GM12878 (cell line): ENCODE results near the gene ZNF568. TPM values are rescaled to one million over a fixed set of nuclear protein-coding genes. Genes with fewer than 3 reads are reported as not detected.

ENCODE experiments used
- ATAC-seq: fragments of 200-7000 bp; cut with Tn5 transposase; 3 replicates; pipeline ENCODE4 v1.9.1; 2020; ENCODE audit warnings: mild to moderate bottlenecking, moderate library complexity
- BruUV-seq: library from RNA; stranded (reverse); fragments of 400-500 nt; replicated peaks from 2 replicates; lab custom pipeline; 2021; lab: Mats Ljungman, UMichigan
- CTCF ChIA-PET: fragments of 300-600 bp; sonication (Branson Sonifier 250); formaldehyde crosslinking; extraction: SDS; loops from one replicate; lab custom pipeline; 2021; ENCODE audit warnings: inconsistent platforms; lab: Yijun Ruan, JAX
- POLR2A ChIA-PET: fragments of 350-600 bp; formaldehyde crosslinking; extraction: SDS; loops from one replicate; lab custom pipeline; 2021; ENCODE audit warnings: inconsistent platforms; lab: Charles Lee
- RAD21 ChIA-PET: fragments of 300-600 bp; sonication (Branson Sonifier 250); formaldehyde crosslinking; loops from one replicate; lab custom pipeline; 2023; ENCODE audit warnings: antibody characterized with exemption; ENCODE audit not compliant: unreplicated experiment; lab: Charles Lee
- SMC1A ChIA-PET: fragments of 300-600 bp; sonication (Branson Sonifier 250); formaldehyde crosslinking; loops from one replicate; lab custom pipeline; 2023; ENCODE audit not compliant: unreplicated experiment, uncharacterized antibody; lab: Charles Lee
- DNase-seq: peaks from one replicate; pipeline ENCODE4 v3.0.0-alpha.2; 2011; ENCODE audit warnings: low read depth, low spot score
- FAIRE-seq: peaks from 3 replicates; lab custom pipeline; 2011; peaks lifted over from hg19 to GRCh38; lab: Jason Lieb, UNC
- H2AFZ ChIP-seq: 2 replicates; pipeline ENCODE4 v1.6.0; 2011; ENCODE audit warnings: low read depth, low read length, control low read depth; ENCODE audit not compliant: control insufficient read depth
- H3K27ac ChIP-seq: 2 replicates; pipeline ENCODE4 v1.5.1; 2011; ENCODE audit warnings: control low read depth; ENCODE audit not compliant: control insufficient read depth, insufficient read depth
- H3K27me3 ChIP-seq, 2 experiments: replicated peaks in 1 of 2; 2 replicates each; pipeline versions ENCODE4 v1.6.0 to v1.6.1; 2011; ENCODE audit warnings: low read length in 1 of 2; ENCODE audit not compliant: control insufficient read depth in 2 of 2, insufficient read depth in 2 of 2
- H3K36me3 ChIP-seq, 2 experiments: 2 replicates each; pipeline ENCODE4 v1.5.1; 2011; ENCODE audit warnings: low read length in 1 of 2; ENCODE audit not compliant: control insufficient read depth in 2 of 2, insufficient read depth in 2 of 2
- H3K4me1 ChIP-seq: 2 replicates; pipeline ENCODE4 v1.6.1; 2011; ENCODE audit warnings: mild to moderate bottlenecking, low read length, moderate library complexity, mixed read lengths; ENCODE audit not compliant: control insufficient read depth, insufficient read depth
- H3K4me2 ChIP-seq: 2 replicates; pipeline ENCODE4 v1.6.0; 2011; ENCODE audit warnings: control low read depth; ENCODE audit not compliant: control insufficient read depth, insufficient read depth
- H3K4me3 ChIP-seq: fragments of 200-600 bp; sonication (generic); 2 replicates; pipeline ENCODE4 v1.5.1; 2016
- H3K79me2 ChIP-seq: 2 replicates; pipeline ENCODE4 v1.6.0; 2011; ENCODE audit warnings: low read length; ENCODE audit not compliant: control insufficient read depth, insufficient read depth
- H3K9ac ChIP-seq: 2 replicates; pipeline ENCODE4 v1.8.0; 2011; ENCODE audit warnings: low read length, control low read depth, mixed read lengths; ENCODE audit not compliant: control insufficient read depth, insufficient read depth
- H3K9me3 ChIP-seq: replicated peaks from 3 replicates; pipeline ENCODE4 v1.5.1; 2011; ENCODE audit warnings: mild to moderate bottlenecking, low read length; ENCODE audit not compliant: control insufficient read depth, insufficient read depth
- H4K20me1 ChIP-seq: 2 replicates; pipeline ENCODE4 v1.6.0; 2011; ENCODE audit not compliant: control insufficient read depth, insufficient read depth
- EZH2 ChIP-seq: IDR thresholded peaks from 2 replicates; pipeline ENCODE4 v1.6.1; 2012; ENCODE audit warnings: low read depth, mild to moderate bottlenecking, control low read depth, inconsistent platforms, low read length, borderline replicate concordance; ENCODE audit not compliant: control insufficient read depth
- FOS ChIP-seq: IDR thresholded peaks from 3 replicates; pipeline ENCODE4 v1.6.1; 2011; ENCODE audit warnings: borderline replicate concordance; ENCODE audit not compliant: insufficient read length; ENCODE audit errors: extremely low read depth
- IRF4 ChIP-seq: IDR thresholded peaks from 2 replicates; pipeline ENCODE4 v1.6.1; 2011; ENCODE audit warnings: low read depth, low read length
- NR2F1 ChIP-seq: fragments of 450-650 bp; conservative IDR thresholded peaks from 2 replicates; pipeline ENCODE4 v1.6.1; 2017; ENCODE audit warnings: mild to moderate bottlenecking
- SKIL ChIP-seq: fragments of 450-650 bp; IDR thresholded peaks from 2 replicates; pipeline ENCODE4 v1.6.1; 2017; ENCODE audit warnings: mild to moderate bottlenecking, low read depth, inconsistent platforms; ENCODE audit not compliant: poor library complexity, severe bottlenecking
- SP1 ChIP-seq: IDR thresholded peaks from one replicate; pipeline ENCODE4 v1.6.1; 2011; ENCODE audit warnings: low read depth, low read length
- SRF ChIP-seq, 2 experiments: IDR thresholded peaks; 2 replicates each; pipeline ENCODE4 v1.6.1; 2011; ENCODE audit warnings: low read depth in 2 of 2, low read length in 2 of 2, mild to moderate bottlenecking in 1 of 2, moderate library complexity in 1 of 2
- TCF7 ChIP-seq: IDR thresholded peaks from 2 replicates; pipeline ENCODE4 v1.6.1; 2014; ENCODE audit warnings: antibody characterized with exemption, borderline replicate concordance
- WGBS: methylation state at CpG from one replicate; pipeline ENCODE4 v1.1.6; 2016; ENCODE audit warnings: low lambda C conversion rate; ENCODE audit not compliant: insufficient replicate concordance, insufficient coverage; ENCODE audit errors: missing lambda C conversion rate; 5-methylcytosine and 5-hydroxymethylcytosine counted together
- in situ Hi-C: fragments of 300-500 bp; cut with MboI; formaldehyde crosslinking; loops from 9 replicates; pipeline ENCODE4 v1.14.3; 2018; ENCODE audit warnings: mixed read lengths
- intact Hi-C: fragments of 100-400 bp; cut with micrococcal nuclease; formaldehyde crosslinking; loops from one replicate; pipeline ENCODE4 v1.14.2; 2022; ENCODE audit not compliant: unreplicated experiment
- polyA plus RNA-seq, 11 experiments: library from polyadenylated mRNA; depleted of rRNA in 4 of 11; unstranded in 6 of 11; stranded (reverse) in 5 of 11; fragments of >200 nt; fragmentation: Nextera tagmentation in 4 of 11; fragmentation: Illumina TruSeq in 1 of 11; extraction: Ambion mirVana in 4 of 11; extraction: Trizol in 1 of 11; gene quantifications; 1 replicate in 1 of 11; 2 replicates in 10 of 11; pipeline versions ENCODE4 v1.2.1 to v1.2.3, GENCODE V29; 2011 to 2016; ENCODE audit warnings: inconsistent platforms in 2 of 11, missing spikeins in 2 of 11, low read depth in 1 of 11
- total RNA-seq, 4 experiments: library from RNA; depleted of rRNA in 3 of 4; stranded (reverse); fragments of >200 nt in 3 of 4; fragmentation: Illumina TruSeq in 1 of 4; extraction: Trizol in 1 of 4; gene quantifications; 2 replicates each; pipeline versions ENCODE4 v1.2.1 to v1.2.3, GENCODE V29; 2013 to 2021
- TF ChIP-seq, protein P1 (sequence below): IDR thresholded peaks from 2 replicates; pipeline ENCODE4 v1.6.1; 2011; ENCODE audit warnings: mild to moderate bottlenecking, low read depth, low read length, moderate library complexity; ENCODE audit not compliant: insufficient replicate concordance
- TF ChIP-seq, protein P2 (sequence below): IDR thresholded peaks from 2 replicates; pipeline ENCODE4 v1.6.1; 2011; ENCODE audit warnings: low read depth, mild to moderate bottlenecking, low read length, moderate library complexity, borderline replicate concordance; ENCODE audit errors: extremely low read depth

The ZNF568 gene
- total and polyA plus RNA-seq, 10 of the 15 experiments (the other 5 are each of a cell fraction or from before 2014, with no cell fraction given) = 0.16 to 0.77 (median 0.27) TPM

DNA sequence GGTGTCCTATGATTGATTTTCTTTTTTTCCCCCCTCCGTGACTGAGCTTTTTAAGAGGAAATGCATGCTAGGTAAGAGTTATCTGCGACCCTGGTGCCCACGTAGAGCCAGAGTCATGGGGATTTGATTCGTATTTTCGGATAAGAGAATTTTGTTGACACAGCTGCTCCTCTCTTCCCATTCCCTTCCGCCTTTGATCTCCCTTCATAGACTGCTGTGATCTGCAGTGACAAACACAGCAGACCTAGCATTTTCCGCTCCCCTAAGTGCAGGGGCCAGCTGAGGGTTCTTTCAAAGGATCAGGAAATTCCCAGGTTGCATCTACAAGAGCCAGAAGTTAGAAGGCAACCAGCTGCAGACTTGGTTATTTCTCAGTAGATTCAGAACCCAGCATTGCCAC is 70.5 kb downstream of the ZNF568 start:
- ATAC-seq = no peak
- RAD21 ChIA-PET = interaction anchor here (0.6 kb wide), 1 partner anchor 230 kb away, joined by 3 read pairs; no protein-coding TSS in a partner anchor
- Histone ChIP-seq H3K9me3 (no peaks in the 10 kb centered on the region; the same call in 1 of the 3 replicates), H2AFZ (no peak overlapping the region), H3K36me3 (no peaks in the 10 kb centered on the region), H3K27me3 (no peaks in the 10 kb centered on the region), H3K4me1 (no peaks in the 10 kb centered on the region), H3K4me2 (no peak overlapping the region), H3K9ac (no peak overlapping the region), H4K20me1 (no peaks in the 10 kb centered on the region), H3K27ac (no peak overlapping the region), H3K79me2 (no peaks in the 10 kb centered on the region), H3K4me3 (no peak overlapping the region)
- in situ Hi-C loops = no loop called here
- POLR2A ChIA-PET = no interaction called here
- no peak for DNase-seq
- no TSS peak for BruUV-seq
- CTCF ChIA-PET = no interaction called here
- TF ChIP-seq NR2F1 (no peak), IRF4 (no peak), FOS (no peak), SP1 (no peak), SRF (IDR thresholded peaks at IDR 0.05; ENCODE audit: low read depth in 2 of 2, low read length in 2 of 2) (no peak), TCF7 (no peak), EZH2 (no peak), SKIL (no peak)
- TF ChIP-seq, protein P1, sequence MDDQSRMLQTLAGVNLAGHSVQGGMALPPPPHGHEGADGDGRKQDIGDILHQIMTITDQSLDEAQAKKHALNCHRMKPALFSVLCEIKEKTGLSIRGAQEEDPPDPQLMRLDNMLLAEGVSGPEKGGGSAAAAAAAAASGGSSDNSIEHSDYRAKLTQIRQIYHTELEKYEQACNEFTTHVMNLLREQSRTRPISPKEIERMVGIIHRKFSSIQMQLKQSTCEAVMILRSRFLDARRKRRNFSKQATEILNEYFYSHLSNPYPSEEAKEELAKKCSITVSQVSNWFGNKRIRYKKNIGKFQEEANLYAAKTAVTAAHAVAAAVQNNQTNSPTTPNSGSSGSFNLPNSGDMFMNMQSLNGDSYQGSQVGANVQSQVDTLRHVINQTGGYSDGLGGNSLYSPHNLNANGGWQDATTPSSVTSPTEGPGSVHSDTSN = no peak
- TF ChIP-seq, protein P2, sequence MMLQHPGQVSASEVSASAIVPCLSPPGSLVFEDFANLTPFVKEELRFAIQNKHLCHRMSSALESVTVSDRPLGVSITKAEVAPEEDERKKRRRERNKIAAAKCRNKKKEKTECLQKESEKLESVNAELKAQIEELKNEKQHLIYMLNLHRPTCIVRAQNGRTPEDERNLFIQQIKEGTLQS = no peak
- no peak for FAIRE-seq
- 61% methylated on average over 7 of the region's 7 CpGs for WGBS
- intact Hi-C loops = no loop called here
- SMC1A ChIA-PET = no interaction called here
